Caco-2 (cell line): ENCODE data around the gene STAB1. TPM values are rescaled to one million over a fixed set of nuclear protein-coding genes. Genes with fewer than 3 reads are reported as not detected.

Experiments
- BruUV-seq: library from RNA; stranded (reverse); fragments of 400-500 nt; replicated peaks from 2 replicates; lab custom pipeline; 2021; lab: Mats Ljungman, UMichigan
- CTCF ChIA-PET: fragments of 300-600 bp; sonication (Branson Sonifier 250); formaldehyde crosslinking; loops from one replicate; lab custom pipeline; 2022; ENCODE audit warnings: antibody characterized with exemption; lab: Charles Lee
- POLR2A ChIA-PET: fragments of 300-600 bp; sonication (Branson Sonifier 250); formaldehyde crosslinking; loops from one replicate; lab custom pipeline; 2022; ENCODE audit warnings: antibody characterized with exemption; lab: Charles Lee
- DNase-seq, 2 experiments: peaks; one replicate each; pipeline versions ENCODE4 v3.0.0 to v3.0.0-alpha.2; 2020 to 2022
- H3K27me3 ChIP-seq: replicated peaks from 2 replicates; pipeline ENCODE4 v1.6.0; 2011; ENCODE audit warnings: low read length; ENCODE audit not compliant: control insufficient read depth, insufficient read depth
- H3K36me3 ChIP-seq: 2 replicates; pipeline ENCODE4 v1.5.1; 2011; ENCODE audit warnings: low read length; ENCODE audit not compliant: control insufficient read depth, insufficient read depth
- H3K4me1 ChIP-seq: fragments of 250-450 bp; sonication (Bioruptor Pico); 2 replicates; pipeline ENCODE4 v1.5.1; 2020; ENCODE audit warnings: mild to moderate bottlenecking
- H3K4me3 ChIP-seq: 2 replicates; pipeline ENCODE4 v1.5.1; 2011; ENCODE audit warnings: low read depth, mild to moderate bottlenecking, control low read depth, low read length
- H3K9me3 ChIP-seq: fragments of 250-450 bp; sonication (Bioruptor Pico); 2 replicates; pipeline ENCODE4 v1.5.1; 2020; ENCODE audit warnings: mild to moderate bottlenecking, moderate library complexity
- H3K27ac Mint-ChIP-seq: one replicate; pipeline ENCODE4 v1.8.0; 2022; ENCODE audit warnings: mixed read lengths; ENCODE audit not compliant: unreplicated experiment
- H3K27me3 Mint-ChIP-seq: one replicate; pipeline ENCODE4 v1.8.0; 2022; ENCODE audit warnings: mixed read lengths; ENCODE audit not compliant: insufficient read depth, unreplicated experiment
- H3K36me3 Mint-ChIP-seq: one replicate; pipeline ENCODE4 v1.8.0; 2022; ENCODE audit warnings: mild to moderate bottlenecking, mixed read lengths; ENCODE audit not compliant: insufficient read depth, unreplicated experiment
- H3K4me1 Mint-ChIP-seq: one replicate; pipeline ENCODE4 v1.8.0; 2022; ENCODE audit warnings: low read depth, mixed read lengths; ENCODE audit not compliant: unreplicated experiment
- H3K4me3 Mint-ChIP-seq: one replicate; pipeline ENCODE4 v1.8.0; 2022; ENCODE audit warnings: mild to moderate bottlenecking, moderate library complexity, mixed read lengths; ENCODE audit not compliant: unreplicated experiment
- H3K9me3 Mint-ChIP-seq: one replicate; pipeline ENCODE4 v1.8.0; 2022; ENCODE audit warnings: mixed read lengths; ENCODE audit not compliant: unreplicated experiment
- CTCF ChIP-seq, 2 experiments: fragments of 200-600 bp in 1 of 2; IDR thresholded peaks; 1 replicate in 1 of 2; 2 replicates in 1 of 2; pipeline versions ENCODE4 v1.5.1 to v1.8.0; 2011 to 2022; ENCODE audit warnings: antibody characterized with exemption in 1 of 2, control low read depth in 1 of 2, inconsistent platforms in 1 of 2, low read depth in 1 of 2, low read length in 1 of 2, mild to moderate bottlenecking in 1 of 2, moderate library complexity in 1 of 2; ENCODE audit not compliant: insufficient read depth in 1 of 2, severe bottlenecking in 1 of 2, unreplicated experiment in 1 of 2
- intact Hi-C: fragments of 100-400 bp; cut with micrococcal nuclease; formaldehyde crosslinking; loops from one replicate; pipeline ENCODE4 v1.10.0; 2022; ENCODE audit not compliant: unreplicated experiment
- total RNA-seq: library from RNA; stranded (reverse); gene quantifications from 2 replicates; pipeline ENCODE4 v1.2.3, GENCODE V29; 2022

Gene STAB1
- total RNA-seq, 1 experiment from 2014 or later, result 0.39 TPM

- POLR2A ChIA-PET, result no interaction called here
- Histone ChIP-seq H3K4me3 (no peak overlapping the region), H3K27me3 (no peaks in the 10 kb centered on the region), H3K9me3 (no peaks in the 10 kb centered on the region), H3K4me1 (peaks cover 16% of the 10 kb centered on the region), H3K36me3 (peaks cover 5% of the 10 kb centered on the region)
- Mint-ChIP-seq H3K4me3 (no peak overlapping the region), H3K27me3 (no peaks in the 10 kb centered on the region), H3K9me3 (no peaks in the 10 kb centered on the region), H3K27ac (peak overlapping the region; percentile 39), H3K4me1 (peaks cover 4% of the 10 kb centered on the region), H3K36me3 (peaks cover 54% of the 10 kb centered on the region)
- intact Hi-C loops, result loop anchor here (10.0 kb wide), 3 partner anchors 75 to 515 kb away; partner anchors contain the start of genes GNL3, NISCH, PBRM1 and SFMBT1
- CTCF ChIA-PET, result no interaction called here
- no peak for DNase-seq
- no TSS peak for BruUV-seq
- TF ChIP-seq CTCF (IDR thresholded peaks at IDR 0.05; ENCODE audit: insufficient read depth in 1 of 2, low read depth in 1 of 2, low read length in 1 of 2, severe bottlenecking in 1 of 2, unreplicated experiment in 1 of 2), result no peak
Measured at GRCh38 chr3:52529376-52530333, 34.5 kb downstream of the STAB1 start.

- no peaks in the 10 kb centered on the region for H3K27me3 Mint-ChIP-seq
- no TSS peak for BruUV-seq
- H3K9me3 Mint-ChIP-seq, result no peaks in the 10 kb centered on the region
- POLR2A ChIA-PET, result no interaction called here
- no peaks in the 10 kb centered on the region for H3K9me3 ChIP-seq
- intact Hi-C loops, result loop anchor here (10.0 kb wide), 3 partner anchors 76 to 514 kb away; partner anchors contain the start of genes GNL3, NISCH, PBRM1 and SFMBT1
- no peak for TF ChIP-seq CTCF (IDR thresholded peaks at IDR 0.05; ENCODE audit: insufficient read depth in 1 of 2, low read depth in 1 of 2, low read length in 1 of 2, severe bottlenecking in 1 of 2, unreplicated experiment in 1 of 2)
- H3K27ac Mint-ChIP-seq, result no peak overlapping the region
- peaks cover 12% of the 10 kb centered on the region for H3K4me1 Mint-ChIP-seq
- no peak for DNase-seq
- peaks cover 51% of the 10 kb centered on the region for H3K36me3 Mint-ChIP-seq
- H3K4me3 ChIP-seq, result no peak overlapping the region
- CTCF ChIA-PET, result no interaction called here
- peaks cover 27% of the 10 kb centered on the region for H3K4me1 ChIP-seq
- no peaks in the 10 kb centered on the region for H3K27me3 ChIP-seq
- H3K36me3 ChIP-seq, result peaks cover 5% of the 10 kb centered on the region
- no peak overlapping the region for H3K4me3 Mint-ChIP-seq
Measured at GRCh38 chr3:52530918-52531826, 36.0 kb downstream of the STAB1 start.
